Small intestine (tissue), 7 donors: Measurements from ENCODE around the gene GALNT17. TPM values are rescaled to one million over a fixed set of nuclear protein-coding genes. Genes with fewer than 3 reads are reported as not detected.

Experiments
- DNase-seq, 2 donors: peaks; one replicate each; pipeline versions ENCODE4 v3.0.0 to v3.0.0-alpha.2; 2013
- FAIRE-seq: peaks from 2 replicates; lab custom pipeline; 2012; peaks lifted over from hg19 to GRCh38; lab: Jason Lieb, UNC
- H3K27ac ChIP-seq, 3 donors: one replicate each; pipeline ENCODE4 v1.5.1; 2013; ENCODE audit warnings: low read length in 2 of 3, mild to moderate bottlenecking in 2 of 3, control low read depth in 1 of 3, inconsistent platforms in 1 of 3, low read depth in 1 of 3, moderate library complexity in 1 of 3
- H3K27me3 ChIP-seq, 3 donors: one replicate each; pipeline ENCODE4 v1.6.1; 2013; ENCODE audit warnings: low read length in 3 of 3, inconsistent platforms in 1 of 3; ENCODE audit not compliant: control insufficient read depth in 3 of 3, insufficient read depth in 3 of 3
- H3K36me3 ChIP-seq, 3 donors: one replicate each; pipeline ENCODE4 v1.6.1; 2013; ENCODE audit warnings: low read length in 3 of 3, inconsistent platforms in 1 of 3, low read depth in 1 of 3, mild to moderate bottlenecking in 1 of 3, moderate library complexity in 1 of 3; ENCODE audit not compliant: control insufficient read depth in 3 of 3, insufficient read depth in 2 of 3
- H3K4me1 ChIP-seq, 3 donors: one replicate each; pipeline ENCODE4 v1.6.1; 2013; ENCODE audit warnings: low read length in 2 of 3, inconsistent platforms in 1 of 3, low read depth in 1 of 3, mild to moderate bottlenecking in 1 of 3, moderate library complexity in 1 of 3; ENCODE audit not compliant: control insufficient read depth in 3 of 3, insufficient read depth in 2 of 3
- H3K4me3 ChIP-seq, 3 donors: one replicate each; pipeline ENCODE4 v1.5.1; 2013; ENCODE audit warnings: low read length in 3 of 3, control low read depth in 1 of 3, inconsistent platforms in 1 of 3, low read depth in 1 of 3, mild to moderate bottlenecking in 1 of 3, moderate library complexity in 1 of 3
- H3K9me3 ChIP-seq, 2 donors: one replicate each; pipeline ENCODE4 v1.6.1; 2013; ENCODE audit warnings: low read depth in 1 of 2, low read length in 1 of 2; ENCODE audit not compliant: control insufficient read depth in 2 of 2, insufficient read depth in 1 of 2
- WGBS, 3 donors: extraction: QIAGEN DNeasy Blood & Tissue Kit; methylation state at CpG; one replicate each; pipeline ENCODE4 v1.1.7; 2013; 5-methylcytosine and 5-hydroxymethylcytosine counted together
- polyA plus RNA-seq, 4 donors: library from polyadenylated mRNA; stranded (reverse) in 3 of 4; unstranded in 1 of 4; fragments of 200-250 nt in 3 of 4; fragments of 120-200 nt in 1 of 4; gene quantifications; one replicate each; pipeline versions ENCODE4 v1.2.1 to v1.2.3, GENCODE V29; 2013
- donor health status: healthy with polysubstance abuse.
- donor health status: control.
- donor health status: control.
- donor health status: Bipolar disorder and iron deficiency.
- donor health status: healthy.

The GALNT17 gene
- polyA plus RNA-seq, 4 donors: 0.34 to 2.9 (median 0.54) TPM; not detected in 1

GRCh38 chr7:71443191-71443530 is 311.2 kb downstream of the GALNT17 start:
- H3K36me3 ChIP-seq: no peaks in the 10 kb centered on the region
- no peaks in the 10 kb centered on the region for H3K27me3 ChIP-seq
- H3K9me3 ChIP-seq: no peaks in the 10 kb centered on the region
- no peak overlapping the region for H3K4me3 ChIP-seq
- H3K27ac ChIP-seq: no peak overlapping the region
- no peak for FAIRE-seq
- DNase-seq: no peak
- WGBS, 3 donors: 54 to 72% (median 63%) methylated on average over 6 of the region's 6 CpGs
- no peaks in the 10 kb centered on the region for H3K4me1 ChIP-seq

GRCh38 chr7:71444130-71444529 is 312.2 kb downstream of the GALNT17 start:
- Histone ChIP-seq H3K4me3 (no peak overlapping the region), H3K27ac (no peak overlapping the region), H3K9me3 (no peaks in the 10 kb centered on the region), H3K27me3 (no peaks in the 10 kb centered on the region), H3K36me3 (no peaks in the 10 kb centered on the region), H3K4me1 (no peaks in the 10 kb centered on the region)
- FAIRE-seq: no peak
- WGBS, 3 donors: 74 to 89% (median 87%) methylated on average over 4 of the region's 4 CpGs
- no peak for DNase-seq

GRCh38 chr7:71453630-71454029 is 321.7 kb downstream of the GALNT17 start:
- Histone ChIP-seq H3K36me3 (no peaks in the 10 kb centered on the region), H3K27me3 (no peaks in the 10 kb centered on the region), H3K4me3 (no peak overlapping the region), H3K4me1 (no peaks in the 10 kb centered on the region), H3K9me3 (no peaks in the 10 kb centered on the region), H3K27ac (no peak overlapping the region)
- DNase-seq (no peak), FAIRE-seq (no peak)
- 82 to 89% (median 84%) methylated on average over 2 of the region's 2 CpGs for WGBS, 3 donors

- Histone ChIP-seq H3K9me3 (no peaks in the 10 kb centered on the region), H3K4me1 (no peaks in the 10 kb centered on the region), H3K36me3 (no peaks in the 10 kb centered on the region), H3K27me3 (no peaks in the 10 kb centered on the region), H3K4me3 (no peak overlapping the region), H3K27ac (no peak overlapping the region)
- FAIRE-seq (no peak), DNase-seq (no peak)
These were observed 323.0 kb downstream of the GALNT17 start for GRCh38 chr7:71454981-71455380.

- Histone ChIP-seq H3K9me3 (no peaks in the 10 kb centered on the region), H3K4me3 (no peak overlapping the region), H3K4me1 (no peaks in the 10 kb centered on the region), H3K36me3 (no peaks in the 10 kb centered on the region), H3K27ac (no peak overlapping the region), H3K27me3 (no peaks in the 10 kb centered on the region)
- FAIRE-seq (no peak), DNase-seq (no peak)
- 49 to 72% (median 59%) methylated on average over 4 of the region's 4 CpGs for WGBS, 3 donors
These were observed 325.1 kb downstream of the GALNT17 start for GRCh38 chr7:71457021-71457420.

- no peak for DNase-seq
- no peaks in the 10 kb centered on the region for H3K4me1 ChIP-seq
- H3K27me3 ChIP-seq: no peaks in the 10 kb centered on the region
- H3K9me3 ChIP-seq: no peaks in the 10 kb centered on the region
- WGBS, 3 donors: 34 to 42% (median 35%) methylated on average over 9 of the region's 9 CpGs
- no peak for FAIRE-seq
- H3K4me3 ChIP-seq: no peak overlapping the region
- H3K27ac ChIP-seq: no peak overlapping the region
- H3K36me3 ChIP-seq: no peaks in the 10 kb centered on the region
These were observed 326.1 kb downstream of the GALNT17 start for GRCh38 chr7:71457846-71458590.

GRCh38 chr7:71459132-71459531 is 327.2 kb downstream of the GALNT17 start:
- Histone ChIP-seq H3K4me1 (no peaks in the 10 kb centered on the region), H3K36me3 (no peaks in the 10 kb centered on the region), H3K4me3 (no peak overlapping the region), H3K9me3 (no peaks in the 10 kb centered on the region), H3K27me3 (no peaks in the 10 kb centered on the region), H3K27ac (no peak overlapping the region)
- no peak for FAIRE-seq
- no peak for DNase-seq

GRCh38 chr7:71461572-71461971 is 329.6 kb downstream of the GALNT17 start:
- Histone ChIP-seq H3K4me3 (no peak overlapping the region), H3K27ac (no peak overlapping the region), H3K9me3 (no peaks in the 10 kb centered on the region), H3K36me3 (no peaks in the 10 kb centered on the region), H3K27me3 (no peaks in the 10 kb centered on the region), H3K4me1 (no peaks in the 10 kb centered on the region)
- 68 to 82% (median 72%) methylated on average over 9 of the region's 9 CpGs for WGBS, 3 donors
- FAIRE-seq: no peak
- DNase-seq: no peak

GRCh38 chr7:71465741-71466189 is 333.8 kb downstream of the GALNT17 start:
- WGBS, 3 donors: 58 to 73% (median 72%) methylated on average over 6 of the region's 6 CpGs
- no peaks in the 10 kb centered on the region for H3K4me1 ChIP-seq
- no peak for FAIRE-seq
- H3K9me3 ChIP-seq: no peaks in the 10 kb centered on the region
- no peak overlapping the region for H3K27ac ChIP-seq
- no peak for DNase-seq
- no peak overlapping the region for H3K4me3 ChIP-seq
- H3K27me3 ChIP-seq: no peaks in the 10 kb centered on the region
- no peaks in the 10 kb centered on the region for H3K36me3 ChIP-seq
